HepG2 (cell line): ENCODE results near the gene NDUFAF3.

ENCODE experiments used
- CBFB ChIP-seq: sonication (generic); formaldehyde crosslinking; IDR thresholded peaks from 2 replicates; pipeline ENCODE4 v1.4.0; 2020; ENCODE audit warnings: missing genetic modification reagents
- CEBPB ChIP-seq: IDR thresholded peaks from 2 replicates; pipeline ENCODE4 v1.6.1; 2011; ENCODE audit warnings: low read depth, low read length, improper control_type of control experiment, borderline replicate concordance
- DPF2 ChIP-seq: sonication (generic); formaldehyde crosslinking; IDR thresholded peaks from 2 replicates; pipeline ENCODE4 v1.4.0; 2020; ENCODE audit warnings: mild to moderate bottlenecking, low read depth, missing genetic modification reagents, borderline replicate concordance
- FOXK2 ChIP-seq: fragments of 450-650 bp; IDR thresholded peaks from 2 replicates; pipeline ENCODE4 v1.6.1; 2016
- ZBTB1 ChIP-seq: sonication (generic); formaldehyde crosslinking; IDR thresholded peaks from 2 replicates; pipeline ENCODE4 v1.4.0; 2020; ENCODE audit warnings: missing genetic modification reagents, borderline replicate concordance
- ZFP36 ChIP-seq: fragments of 150-350 bp; IDR thresholded peaks from 2 replicates; pipeline ENCODE4 v1.6.1; 2018; ENCODE audit warnings: borderline replicate concordance, low read length, low read depth; ENCODE audit not compliant: partially characterized antibody
- ZNF501 ChIP-seq: sonication (generic); formaldehyde crosslinking; IDR thresholded peaks from 2 replicates; pipeline ENCODE4 v1.5.1; 2020; ENCODE audit warnings: mild to moderate bottlenecking, moderate library complexity, missing genetic modification reagents
- ZNF552 ChIP-seq: sonication (generic); formaldehyde crosslinking; IDR thresholded peaks from 2 replicates; pipeline ENCODE4 v1.9.0; 2022; ENCODE audit warnings: missing genetic modification reagents, mild to moderate bottlenecking, borderline replicate concordance
- TF ChIP-seq, protein P1 (sequence below): sonication (generic); formaldehyde crosslinking; IDR thresholded peaks from 2 replicates; pipeline ENCODE4 v1.5.1; 2020; ENCODE audit warnings: mild to moderate bottlenecking, missing genetic modification reagents, moderate library complexity
- TF ChIP-seq, protein P2 (sequence below): IDR thresholded peaks from 2 replicates; pipeline ENCODE4 v1.4.0; 2020; ENCODE audit warnings: mild to moderate bottlenecking, missing genetic modification reagents
- TF ChIP-seq, protein P3 (sequence below): IDR thresholded peaks from 2 replicates; pipeline ENCODE4 v1.6.1; 2012; ENCODE audit warnings: inconsistent platforms
- TF ChIP-seq, protein P4 (sequence below): sonication (generic); formaldehyde crosslinking; IDR thresholded peaks from 2 replicates; pipeline ENCODE4 v1.8.1; 2022; ENCODE audit warnings: low read depth, mild to moderate bottlenecking, missing genetic modification reagents

DNA sequence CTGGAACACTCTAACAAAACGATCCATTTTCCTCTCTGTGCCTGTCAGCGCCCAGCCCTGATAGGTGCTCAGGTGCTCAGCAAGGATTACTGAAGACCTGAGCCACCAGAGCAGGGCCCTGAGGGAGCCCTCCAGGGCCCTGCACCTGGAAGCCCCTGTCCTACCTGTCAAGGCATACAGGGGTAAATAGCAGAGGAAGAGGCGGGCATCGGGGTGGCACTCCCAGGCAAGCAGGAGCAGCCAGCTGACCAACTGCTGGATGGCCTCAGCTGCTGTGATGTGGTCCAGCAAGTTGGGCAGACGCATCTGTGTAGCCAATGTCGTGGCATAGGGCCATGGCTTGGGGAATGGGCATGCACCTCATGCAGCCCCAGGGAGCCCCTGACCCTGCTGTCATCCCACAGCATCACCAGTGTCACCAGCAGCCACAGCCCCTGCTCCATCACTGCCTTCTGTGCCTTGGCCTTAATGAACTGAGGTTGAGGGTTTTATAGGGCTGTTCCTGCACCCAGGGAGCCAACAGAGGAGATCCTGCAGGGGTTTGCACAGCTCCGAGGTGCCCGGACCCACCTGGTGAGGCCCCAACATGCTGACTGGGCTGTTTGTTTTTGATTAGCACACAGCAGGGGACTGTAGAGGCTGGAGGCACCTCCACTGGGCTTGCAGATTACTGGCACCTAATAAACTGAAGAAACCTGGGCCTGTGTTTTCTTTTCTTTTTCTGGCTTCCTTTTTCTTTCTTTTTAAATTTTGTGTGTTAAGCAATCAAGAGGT is 22.6 kb upstream of the NDUFAF3 start:
- TF ChIP-seq CBFB (CRISPR knock-in tag) (no peak), ZNF501 (CRISPR knock-in tag) (no peak), ZNF552 (CRISPR knock-in tag) (no peak), FOXK2 (no peak), ZFP36 (no peak), CEBPB (no peak), DPF2 (CRISPR knock-in tag) (no peak), ZBTB1 (CRISPR knock-in tag) (no peak)
- TF ChIP-seq, protein P1, sequence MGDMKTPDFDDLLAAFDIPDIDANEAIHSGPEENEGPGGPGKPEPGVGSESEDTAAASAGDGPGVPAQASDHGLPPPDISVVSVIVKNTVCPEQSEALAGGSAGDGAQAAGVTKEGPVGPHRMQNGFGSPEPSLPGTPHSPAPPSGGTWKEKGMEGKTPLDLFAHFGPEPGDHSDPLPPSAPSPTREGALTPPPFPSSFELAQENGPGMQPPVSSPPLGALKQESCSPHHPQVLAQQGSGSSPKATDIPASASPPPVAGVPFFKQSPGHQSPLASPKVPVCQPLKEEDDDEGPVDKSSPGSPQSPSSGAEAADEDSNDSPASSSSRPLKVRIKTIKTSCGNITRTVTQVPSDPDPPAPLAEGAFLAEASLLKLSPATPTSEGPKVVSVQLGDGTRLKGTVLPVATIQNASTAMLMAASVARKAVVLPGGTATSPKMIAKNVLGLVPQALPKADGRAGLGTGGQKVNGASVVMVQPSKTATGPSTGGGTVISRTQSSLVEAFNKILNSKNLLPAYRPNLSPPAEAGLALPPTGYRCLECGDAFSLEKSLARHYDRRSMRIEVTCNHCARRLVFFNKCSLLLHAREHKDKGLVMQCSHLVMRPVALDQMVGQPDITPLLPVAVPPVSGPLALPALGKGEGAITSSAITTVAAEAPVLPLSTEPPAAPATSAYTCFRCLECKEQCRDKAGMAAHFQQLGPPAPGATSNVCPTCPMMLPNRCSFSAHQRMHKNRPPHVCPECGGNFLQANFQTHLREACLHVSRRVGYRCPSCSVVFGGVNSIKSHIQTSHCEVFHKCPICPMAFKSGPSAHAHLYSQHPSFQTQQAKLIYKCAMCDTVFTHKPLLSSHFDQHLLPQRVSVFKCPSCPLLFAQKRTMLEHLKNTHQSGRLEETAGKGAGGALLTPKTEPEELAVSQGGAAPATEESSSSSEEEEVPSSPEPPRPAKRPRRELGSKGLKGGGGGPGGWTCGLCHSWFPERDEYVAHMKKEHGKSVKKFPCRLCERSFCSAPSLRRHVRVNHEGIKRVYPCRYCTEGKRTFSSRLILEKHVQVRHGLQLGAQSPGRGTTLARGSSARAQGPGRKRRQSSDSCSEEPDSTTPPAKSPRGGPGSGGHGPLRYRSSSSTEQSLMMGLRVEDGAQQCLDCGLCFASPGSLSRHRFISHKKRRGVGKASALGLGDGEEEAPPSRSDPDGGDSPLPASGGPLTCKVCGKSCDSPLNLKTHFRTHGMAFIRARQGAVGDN (CRISPR knock-in tag), result no peak
- TF ChIP-seq, protein P2, sequence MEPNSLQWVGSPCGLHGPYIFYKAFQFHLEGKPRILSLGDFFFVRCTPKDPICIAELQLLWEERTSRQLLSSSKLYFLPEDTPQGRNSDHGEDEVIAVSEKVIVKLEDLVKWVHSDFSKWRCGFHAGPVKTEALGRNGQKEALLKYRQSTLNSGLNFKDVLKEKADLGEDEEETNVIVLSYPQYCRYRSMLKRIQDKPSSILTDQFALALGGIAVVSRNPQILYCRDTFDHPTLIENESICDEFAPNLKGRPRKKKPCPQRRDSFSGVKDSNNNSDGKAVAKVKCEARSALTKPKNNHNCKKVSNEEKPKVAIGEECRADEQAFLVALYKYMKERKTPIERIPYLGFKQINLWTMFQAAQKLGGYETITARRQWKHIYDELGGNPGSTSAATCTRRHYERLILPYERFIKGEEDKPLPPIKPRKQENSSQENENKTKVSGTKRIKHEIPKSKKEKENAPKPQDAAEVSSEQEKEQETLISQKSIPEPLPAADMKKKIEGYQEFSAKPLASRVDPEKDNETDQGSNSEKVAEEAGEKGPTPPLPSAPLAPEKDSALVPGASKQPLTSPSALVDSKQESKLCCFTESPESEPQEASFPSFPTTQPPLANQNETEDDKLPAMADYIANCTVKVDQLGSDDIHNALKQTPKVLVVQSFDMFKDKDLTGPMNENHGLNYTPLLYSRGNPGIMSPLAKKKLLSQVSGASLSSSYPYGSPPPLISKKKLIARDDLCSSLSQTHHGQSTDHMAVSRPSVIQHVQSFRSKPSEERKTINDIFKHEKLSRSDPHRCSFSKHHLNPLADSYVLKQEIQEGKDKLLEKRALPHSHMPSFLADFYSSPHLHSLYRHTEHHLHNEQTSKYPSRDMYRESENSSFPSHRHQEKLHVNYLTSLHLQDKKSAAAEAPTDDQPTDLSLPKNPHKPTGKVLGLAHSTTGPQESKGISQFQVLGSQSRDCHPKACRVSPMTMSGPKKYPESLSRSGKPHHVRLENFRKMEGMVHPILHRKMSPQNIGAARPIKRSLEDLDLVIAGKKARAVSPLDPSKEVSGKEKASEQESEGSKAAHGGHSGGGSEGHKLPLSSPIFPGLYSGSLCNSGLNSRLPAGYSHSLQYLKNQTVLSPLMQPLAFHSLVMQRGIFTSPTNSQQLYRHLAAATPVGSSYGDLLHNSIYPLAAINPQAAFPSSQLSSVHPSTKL, result no peak
- TF ChIP-seq, protein P3, sequence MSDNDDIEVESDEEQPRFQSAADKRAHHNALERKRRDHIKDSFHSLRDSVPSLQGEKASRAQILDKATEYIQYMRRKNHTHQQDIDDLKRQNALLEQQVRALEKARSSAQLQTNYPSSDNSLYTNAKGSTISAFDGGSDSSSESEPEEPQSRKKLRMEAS, result no peak
- TF ChIP-seq, protein P4, sequence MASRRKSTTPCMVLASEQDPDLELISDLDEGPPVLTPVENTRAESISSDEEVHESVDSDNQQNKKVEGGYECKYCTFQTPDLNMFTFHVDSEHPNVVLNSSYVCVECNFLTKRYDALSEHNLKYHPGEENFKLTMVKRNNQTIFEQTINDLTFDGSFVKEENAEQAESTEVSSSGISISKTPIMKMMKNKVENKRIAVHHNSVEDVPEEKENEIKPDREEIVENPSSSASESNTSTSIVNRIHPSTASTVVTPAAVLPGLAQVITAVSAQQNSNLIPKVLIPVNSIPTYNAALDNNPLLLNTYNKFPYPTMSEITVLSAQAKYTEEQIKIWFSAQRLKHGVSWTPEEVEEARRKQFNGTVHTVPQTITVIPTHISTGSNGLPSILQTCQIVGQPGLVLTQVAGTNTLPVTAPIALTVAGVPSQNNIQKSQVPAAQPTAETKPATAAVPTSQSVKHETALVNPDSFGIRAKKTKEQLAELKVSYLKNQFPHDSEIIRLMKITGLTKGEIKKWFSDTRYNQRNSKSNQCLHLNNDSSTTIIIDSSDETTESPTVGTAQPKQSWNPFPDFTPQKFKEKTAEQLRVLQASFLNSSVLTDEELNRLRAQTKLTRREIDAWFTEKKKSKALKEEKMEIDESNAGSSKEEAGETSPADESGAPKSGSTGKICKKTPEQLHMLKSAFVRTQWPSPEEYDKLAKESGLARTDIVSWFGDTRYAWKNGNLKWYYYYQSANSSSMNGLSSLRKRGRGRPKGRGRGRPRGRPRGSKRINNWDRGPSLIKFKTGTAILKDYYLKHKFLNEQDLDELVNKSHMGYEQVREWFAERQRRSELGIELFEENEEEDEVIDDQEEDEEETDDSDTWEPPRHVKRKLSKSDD (CRISPR knock-in tag), result no peak
